ENCODE data around the gene COG6. TPM values are rescaled to one million over a fixed set of nuclear protein-coding genes. Genes with fewer than 3 reads are reported as not detected.

Gene COG6
- total RNA-seq, 3 donors from 2014 or later: 20.5 to 32.2 (median 21.6) TPM

- no peaks in the 10 kb centered on the region for H3K9me3 ChIP-seq
- no peaks in the 10 kb centered on the region for H3K27me3 ChIP-seq
- no peaks in the 10 kb centered on the region for H3K4me1 ChIP-seq
- no peak overlapping the region for H3K27ac ChIP-seq
- no peak for DNase-seq (ENCODE audit: low spot score in 2 of 2)
- H3K36me3 ChIP-seq: no peaks in the 10 kb centered on the region
- intact Hi-C loops (cut with DNase I; ENCODE audit: low total_unique reads): no loop called here
- H3K4me3 ChIP-seq: no peak overlapping the region
- TF ChIP-seq POLR2A (IDR thresholded peaks at IDR 0.05) (no peak), POLR2AphosphoS5 (IDR thresholded peaks at IDR 0.05) (no peak), CTCF (IDR thresholded peaks at IDR 0.05) (no peak)
Measured at GRCh38 chr13:39783051-39783450, 127.6 kb downstream of the COG6 start.

GRCh38 chr13:39784347-39784746, 128.9 kb downstream of the COG6 start:
- no peaks in the 10 kb centered on the region for H3K4me1 ChIP-seq

GRCh38 chr13:39786091-39786490, 130.6 kb downstream of the COG6 start:
- H3K27ac ChIP-seq: no peak overlapping the region
- TF ChIP-seq CTCF (IDR thresholded peaks at IDR 0.05) (no peak), POLR2AphosphoS5 (IDR thresholded peaks at IDR 0.05) (no peak), POLR2A (IDR thresholded peaks at IDR 0.05) (no peak)

More at GRCh38 chr13:39784347-39784746, 128.9 kb downstream of the COG6 start:
- intact Hi-C loops (cut with DNase I; ENCODE audit: low total_unique reads): no loop called here
- Histone ChIP-seq H3K4me3 (no peak overlapping the region), H3K9me3 (no peaks in the 10 kb centered on the region), H3K27me3 (no peaks in the 10 kb centered on the region), H3K36me3 (no peaks in the 10 kb centered on the region), H3K27ac (no peak overlapping the region)
- DNase-seq (ENCODE audit: low spot score in 2 of 2): no peak
- TF ChIP-seq POLR2AphosphoS5 (IDR thresholded peaks at IDR 0.05): no peak

GRCh38 chr13:39787086-39787487, 131.6 kb downstream of the COG6 start:
- Histone ChIP-seq H3K4me3 (no peak overlapping the region), H3K36me3 (no peaks in the 10 kb centered on the region), H3K27me3 (no peaks in the 10 kb centered on the region), H3K4me1 (no peaks in the 10 kb centered on the region), H3K27ac (peak overlapping the region in 1 of 2 donors; percentile 39), H3K9me3 (no peaks in the 10 kb centered on the region)
- TF ChIP-seq POLR2AphosphoS5 (IDR thresholded peaks at IDR 0.05): no peak
- TF ChIP-seq CTCF (IDR thresholded peaks at IDR 0.05): no peak
- no peak for TF ChIP-seq POLR2A (IDR thresholded peaks at IDR 0.05)
- DNase-seq (ENCODE audit: low spot score in 2 of 2): no peak
- intact Hi-C loops (cut with DNase I; ENCODE audit: low total_unique reads): no loop called here

More at GRCh38 chr13:39786091-39786490, 130.6 kb downstream of the COG6 start:
- no peaks in the 10 kb centered on the region for H3K9me3 ChIP-seq
- no peaks in the 10 kb centered on the region for H3K36me3 ChIP-seq
- no peaks in the 10 kb centered on the region for H3K4me1 ChIP-seq
- DNase-seq (ENCODE audit: low spot score in 2 of 2): no peak
- intact Hi-C loops (cut with DNase I; ENCODE audit: low total_unique reads): no loop called here
- no peak overlapping the region for H3K4me3 ChIP-seq
- H3K27me3 ChIP-seq: no peaks in the 10 kb centered on the region

- Histone ChIP-seq H3K4me1 (no peaks in the 10 kb centered on the region), H3K27me3 (no peaks in the 10 kb centered on the region), H3K9me3 (no peaks in the 10 kb centered on the region), H3K27ac (no peak overlapping the region), H3K4me3 (no peak overlapping the region), H3K36me3 (no peaks in the 10 kb centered on the region)
- no peak for DNase-seq (ENCODE audit: low spot score in 2 of 2)
- intact Hi-C loops (cut with DNase I; ENCODE audit: low total_unique reads): no loop called here
- TF ChIP-seq POLR2AphosphoS5 (IDR thresholded peaks at IDR 0.05) (no peak), POLR2A (IDR thresholded peaks at IDR 0.05) (no peak), CTCF (IDR thresholded peaks at IDR 0.05) (no peak)
Measured at GRCh38 chr13:39788102-39788501, 132.6 kb downstream of the COG6 start.

- H3K4me3 ChIP-seq: no peak overlapping the region
- H3K36me3 ChIP-seq: no peaks in the 10 kb centered on the region
- H3K4me1 ChIP-seq: no peaks in the 10 kb centered on the region
- intact Hi-C loops (cut with DNase I; ENCODE audit: low total_unique reads): no loop called here
- no peaks in the 10 kb centered on the region for H3K9me3 ChIP-seq
- no peak overlapping the region for H3K27ac ChIP-seq
- no peak for DNase-seq (ENCODE audit: low spot score in 2 of 2)
- no peaks in the 10 kb centered on the region for H3K27me3 ChIP-seq
- TF ChIP-seq POLR2A (IDR thresholded peaks at IDR 0.05) (no peak), POLR2AphosphoS5 (IDR thresholded peaks at IDR 0.05) (no peak), CTCF (IDR thresholded peaks at IDR 0.05) (no peak)
Measured at GRCh38 chr13:39789451-39789850, 134.0 kb downstream of the COG6 start.

Measured in breast epithelium (tissue), 4 donors.